ENCODE data around the gene MAD2L1. TPM values are rescaled to one million over a fixed set of nuclear protein-coding genes. Genes with fewer than 3 reads are reported as not detected.

The MAD2L1 gene
- total and polyA plus RNA-seq, 2 of the 13 experiments (the other 11 are each of a cell fraction or from before 2014, with no cell fraction given) = 40.6 to 109 TPM

- BruUV-seq (replicated peaks) = no TSS peak
- CTCF ChIA-PET (ENCODE audit: low intra/inter-chr PET ratio, low total read pairs) = no interaction called here
These were observed 21.9 kb upstream of the MAD2L1 start for GRCh38 chr4:120088507-120088906.

More at GRCh38 chr4:120088507-120088906, 21.9 kb upstream of the MAD2L1 start:
- H3K27me3 ChIP-seq (ENCODE audit: control insufficient read depth in 1 of 2, insufficient read depth in 2 of 2, low read length in 2 of 2) = no peaks in the 10 kb centered on the region
- no peaks in the 10 kb centered on the region for H3K4me1 ChIP-seq (ENCODE audit: insufficient read depth, low read length)
- H3K9ac ChIP-seq (ENCODE audit: insufficient read depth, low read depth, low read length) = no peak overlapping the region
- in situ Hi-C loops (cut with HindIII; ENCODE audit: extremely low pct_ligation_motif_present, low pct_unique_long_range_greater_than_20kb) (no loop called here), intact Hi-C loops (cut with micrococcal nuclease; ENCODE audit: unreplicated experiment) (no loop called here)
- no peak overlapping the region for H3K27ac ChIP-seq (ENCODE audit: extremely low read length, insufficient read depth, low read length)
- H3K4me2 ChIP-seq (ENCODE audit: low read depth, low read length) = no peak overlapping the region
- DNase-seq (ENCODE audit: low spot score) = no peak
- no peaks in the 10 kb centered on the region for H3K79me2 ChIP-seq (ENCODE audit: insufficient read depth, low read length)
- WGBS (ENCODE audit: low lambda C conversion rate) = 2% methylated on average over 2 of the region's 2 CpGs
- no peak overlapping the region for H2AFZ ChIP-seq (ENCODE audit: low read length)
- POLR2A ChIA-PET = no interaction called here
- H4K20me1 ChIP-seq (ENCODE audit: insufficient read depth, low read length) = no peaks in the 10 kb centered on the region
- H3K36me3 ChIP-seq (replicated peaks in 1 of 2; ENCODE audit: control insufficient read depth in 1 of 2, insufficient read depth in 2 of 2, low read length in 2 of 2) = no peaks in the 10 kb centered on the region
- no peaks in the 10 kb centered on the region for H3K9me3 ChIP-seq (ENCODE audit: low read length)
- FAIRE-seq = no peak
- H3K4me3 ChIP-seq (replicated peaks in 1 of 3; ENCODE audit: insufficient read depth in 1 of 3, low read depth in 2 of 3, low read length in 3 of 3) = no peak overlapping the region
- ATAC-seq = no peak
- no peak for TF ChIP-seq AKNA (CRISPR knock-in tag; IDR thresholded peaks at IDR 0.05; ENCODE audit: borderline replicate concordance)
- no peak for TF ChIP-seq POLR2AphosphoS5 (IDR thresholded peaks at IDR 0.05; ENCODE audit: low read depth, low read length)
- TF ChIP-seq FUBP1 (CRISPR knock-in tag; IDR thresholded peaks at IDR 0.05; ENCODE audit: borderline replicate concordance) = no peak
- TF ChIP-seq NFYC (CRISPR knock-in tag; IDR thresholded peaks at IDR 0.05) = no peak
- TF ChIP-seq PRMT3 (CRISPR knock-in tag; IDR thresholded peaks at IDR 0.05; ENCODE audit: borderline replicate concordance, low read depth) = no peak
- no peak for TF ChIP-seq ZNF280D (CRISPR knock-in tag; IDR thresholded peaks at IDR 0.05)
- TF ChIP-seq ZNF326 (CRISPR knock-in tag; IDR thresholded peaks at IDR 0.05; ENCODE audit: borderline replicate concordance) = no peak
- TF ChIP-seq MATR3 (CRISPR knock-in tag; IDR thresholded peaks at IDR 0.05) = no peak
- no peak for TF ChIP-seq ZNF709 (CRISPR knock-in tag; IDR thresholded peaks at IDR 0.05)
- no peak for TF ChIP-seq ZNF567 (CRISPR knock-in tag; IDR thresholded peaks at IDR 0.05; ENCODE audit: borderline replicate concordance)
- no peak for TF ChIP-seq DRAP1 (CRISPR knock-in tag; IDR thresholded peaks at IDR 0.05)
- TF ChIP-seq NCOA1 (CRISPR knock-in tag; IDR thresholded peaks at IDR 0.05) = no peak
- TF ChIP-seq KDM4B (CRISPR knock-in tag; IDR thresholded peaks at IDR 0.05) = no peak
- no peak for TF ChIP-seq ATF5 (CRISPR knock-in tag; IDR thresholded peaks at IDR 0.05; ENCODE audit: low read depth)
